Stimulated activated CD4-positive, alpha-beta T cell treated with anti-CD3 and anti-CD28 coated beads, Interleukin-15, amount 100 ng/mL, for 48 hours (primary cell): ENCODE data around the gene AMPH.
"Not testable (repeated sequence)": the region's sequence is repeated elsewhere in the genome, so short reads cannot be mapped to it uniquely, and the experiment has no call there.

Experiments
- DNase-seq, 2 donors: peaks; one replicate each; pipeline ENCODE4 v3.0.0-alpha.2; 2020; ENCODE audit warnings: low read depth in 2 of 2

AMPH gene

DNA sequence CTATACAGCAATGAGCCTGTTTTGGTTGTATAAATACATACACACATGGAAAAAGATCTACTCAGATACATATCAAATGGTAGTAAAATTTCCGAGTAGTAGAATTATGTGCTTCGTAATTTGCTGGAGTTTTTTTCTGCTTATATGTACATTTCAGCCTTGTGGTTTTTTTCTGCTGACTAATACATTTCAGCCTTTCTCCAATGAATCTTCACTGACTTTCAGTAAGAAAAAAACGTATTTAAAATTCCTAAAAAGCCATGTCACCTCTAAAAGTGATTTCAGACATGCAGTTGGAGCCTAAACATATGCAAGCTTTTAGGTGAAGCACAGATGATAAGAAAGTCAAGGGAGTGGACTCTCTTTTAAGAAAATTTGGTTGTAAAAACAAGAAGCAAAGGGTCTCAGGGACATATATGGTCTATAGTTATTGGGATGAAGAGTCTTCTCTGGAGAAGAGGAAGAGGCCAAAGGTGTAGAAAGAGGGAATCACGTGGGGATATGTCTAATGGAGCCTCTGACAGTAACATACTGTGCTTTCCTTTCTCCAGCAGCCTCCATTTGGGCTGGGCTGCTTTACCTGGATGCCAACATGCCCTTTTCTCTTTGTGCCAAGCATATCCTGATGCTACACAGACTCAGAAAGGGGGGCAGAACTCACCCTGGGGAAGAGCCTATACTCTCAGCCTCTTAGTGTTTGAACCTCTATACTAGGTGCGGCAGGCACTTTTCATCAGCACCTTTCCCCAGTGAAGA lies 2.4 kb downstream of the AMPH start:
- DNase-seq: no peak

- DNase-seq: no peak
Observed at GRCh38 chr7:38625866-38626265, 5.3 kb downstream of the AMPH start.

- DNase-seq: no peak
Observed at GRCh38 chr7:38615665-38616064, 15.5 kb downstream of the AMPH start.

DNA sequence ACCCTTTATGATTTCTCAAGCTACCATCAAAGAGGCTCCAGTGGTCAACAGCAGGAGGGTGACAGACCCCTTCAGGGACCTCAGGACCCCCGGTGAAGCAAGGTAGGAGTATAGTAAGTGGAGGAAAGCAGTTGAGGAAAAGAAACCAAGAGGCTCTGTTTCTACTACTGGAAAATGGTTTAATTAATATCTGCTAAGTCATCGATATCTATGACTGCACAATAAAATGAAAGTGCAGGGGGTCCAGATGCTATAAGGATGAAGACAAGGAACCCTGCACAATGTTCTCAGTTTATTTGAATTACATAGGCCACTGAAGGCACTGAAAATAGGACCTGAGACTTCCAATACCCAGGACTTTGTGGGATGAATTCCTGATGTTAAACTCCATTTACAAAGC lies 23.7 kb downstream of the AMPH start:
- no peak for DNase-seq

GRCh38 chr7:38600741-38601140 lies 30.4 kb downstream of the AMPH start:
- no peak for DNase-seq

GRCh38 chr7:38594949-38595348 lies 36.2 kb downstream of the AMPH start:
- DNase-seq: no peak

DNA sequence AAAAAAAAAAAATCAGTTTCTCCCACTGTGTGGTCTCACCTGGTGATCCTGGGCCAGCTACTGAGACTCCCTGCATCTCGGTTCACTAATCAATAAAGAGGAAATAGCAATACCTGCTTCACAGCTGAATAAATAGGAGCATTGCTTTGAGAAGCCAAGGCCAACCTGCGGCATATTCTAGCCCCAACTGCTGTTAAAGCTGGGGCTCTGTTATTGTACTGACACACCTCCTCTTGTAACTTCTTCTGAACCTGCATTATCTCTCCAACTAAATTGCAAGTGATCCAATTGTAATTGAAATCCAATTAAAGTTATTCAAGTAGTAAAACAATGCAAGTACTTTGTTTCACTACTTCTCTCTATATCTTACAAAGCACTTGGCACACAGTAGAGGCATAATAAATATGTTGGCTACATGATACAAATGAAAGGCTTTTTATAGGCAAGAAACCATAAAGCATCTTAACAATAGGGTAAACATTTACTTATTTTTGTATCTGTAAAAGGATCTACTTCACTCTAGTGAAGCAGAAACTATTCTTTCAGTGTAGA lies 38.4 kb downstream of the AMPH start:
- DNase-seq: no peak

GRCh38 chr7:38585572-38586354 lies 45.4 kb downstream of the AMPH start:
- DNase-seq: no peak

DNA sequence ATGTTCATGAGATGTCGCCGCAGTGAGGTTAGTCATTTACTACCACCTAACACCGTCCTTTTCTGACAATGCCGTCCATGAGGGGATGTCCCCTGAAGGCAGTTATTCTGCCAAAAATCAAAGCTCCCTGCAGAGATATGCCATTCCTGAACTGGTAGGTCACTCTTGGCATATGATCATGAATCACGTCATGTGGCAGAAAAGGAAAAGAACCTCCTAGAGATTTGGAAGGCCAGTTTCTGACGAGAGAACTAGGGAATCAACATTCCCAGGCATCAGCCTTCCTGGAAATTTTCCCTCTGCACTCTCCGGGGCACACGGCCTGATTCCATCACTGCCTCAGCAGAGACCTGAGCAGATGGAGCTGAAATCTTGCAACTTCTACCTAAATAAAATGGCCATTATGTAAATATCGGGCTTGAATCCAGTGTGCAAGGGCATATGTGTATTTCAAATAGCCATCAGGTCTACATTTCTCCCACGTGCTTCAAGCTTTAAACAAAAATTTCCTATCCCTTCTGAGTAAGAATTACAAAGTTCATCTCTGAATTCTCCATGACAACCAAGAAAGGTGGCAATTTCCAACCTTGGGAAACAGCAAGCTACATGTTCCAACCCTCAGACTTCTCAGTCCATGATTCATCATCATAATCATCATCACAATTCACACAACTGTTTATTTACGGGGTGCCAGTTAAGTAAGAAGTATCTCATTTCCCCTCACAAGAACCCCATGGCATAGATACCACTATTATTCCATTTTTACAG lies 46.5 kb downstream of the AMPH start:
- no peak for DNase-seq

GRCh38 chr7:38580485-38580884 lies 50.7 kb downstream of the AMPH start:
- DNase-seq: no peak

DNA sequence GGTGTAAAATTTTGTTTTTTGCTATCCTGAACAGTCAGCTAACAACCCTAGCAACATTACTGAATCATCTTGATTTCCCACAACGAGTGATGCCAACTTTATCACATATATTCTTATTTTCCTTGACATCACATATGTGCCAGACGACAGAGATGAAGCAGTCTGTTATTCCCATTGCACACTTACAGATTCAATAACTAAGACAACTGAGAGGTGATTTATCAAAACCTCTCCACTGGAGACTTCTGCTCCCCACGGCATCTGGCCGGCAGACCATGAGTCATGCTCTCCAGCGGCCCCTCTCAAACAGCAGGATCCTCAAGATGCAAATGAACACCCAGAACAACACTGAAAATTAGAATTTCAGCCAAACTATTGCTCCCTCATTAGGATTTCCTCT lies 57.1 kb downstream of the AMPH start:
- no peak for DNase-seq

- DNase-seq: not testable (repeated sequence)
Observed at GRCh38 chr7:38571620-38572019, 59.6 kb downstream of the AMPH start.

- no peak for DNase-seq
Observed at GRCh38 chr7:38568497-38568896, 62.7 kb downstream of the AMPH start.

DNA sequence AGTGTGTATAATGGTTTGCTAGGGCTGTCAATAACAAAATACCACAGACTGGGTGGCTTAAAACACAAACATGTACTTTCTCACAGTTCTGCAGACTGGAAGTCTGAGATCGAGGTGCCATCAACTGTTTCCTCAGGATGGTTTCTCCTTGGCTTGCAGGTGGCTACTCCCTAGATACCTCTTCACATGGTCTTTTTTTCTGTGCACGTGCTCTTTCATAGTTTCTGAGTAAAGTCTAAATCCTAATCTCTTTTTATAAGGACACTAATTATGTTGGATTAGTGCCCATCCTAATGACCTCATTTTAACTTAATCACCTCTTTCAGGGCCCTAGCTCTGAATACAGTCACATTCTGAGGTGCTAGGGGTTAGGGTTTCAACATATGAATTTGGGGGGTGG lies 65.9 kb downstream of the AMPH start:
- no peak for DNase-seq

- DNase-seq: no peak
Observed at GRCh38 chr7:38563741-38564140, 67.4 kb downstream of the AMPH start.

DNA sequence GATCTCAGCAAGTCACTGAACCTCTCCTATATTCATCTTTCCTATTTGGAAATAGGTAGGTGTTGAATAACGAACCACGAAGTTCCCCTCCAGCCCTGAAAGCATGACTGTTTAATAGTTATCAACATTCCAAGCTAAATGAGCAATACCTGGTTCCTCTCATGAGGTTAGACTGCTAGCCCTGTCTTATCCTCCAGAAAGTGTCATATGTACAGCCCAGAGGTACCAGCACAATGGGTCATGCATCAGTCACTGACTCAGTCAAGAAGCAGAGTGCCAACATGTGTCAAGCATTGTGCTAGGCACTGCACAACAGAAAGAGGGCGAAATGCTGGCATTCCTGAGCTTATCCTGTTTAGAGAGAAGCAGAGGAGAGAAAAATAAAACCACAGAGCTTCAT lies 70.0 kb downstream of the AMPH start:
- DNase-seq: no peak

GRCh38 chr7:38558761-38559345 lies 72.3 kb downstream of the AMPH start:
- DNase-seq: no peak

- no peak for DNase-seq
Observed at GRCh38 chr7:38554586-38554985, 76.6 kb downstream of the AMPH start.

- DNase-seq: no peak
Observed at GRCh38 chr7:38550836-38551235, 80.3 kb downstream of the AMPH start.

- DNase-seq: no peak
Observed at GRCh38 chr7:38548605-38549004, 82.6 kb downstream of the AMPH start.

GRCh38 chr7:38546763-38547162 lies 84.4 kb downstream of the AMPH start:
- DNase-seq: no peak

GRCh38 chr7:38545977-38546376 lies 85.2 kb downstream of the AMPH start:
- DNase-seq: no peak
